HepG2 (cell line): ENCODE measurements around the gene MARK4. TPM values are rescaled to one million over a fixed set of nuclear protein-coding genes. Genes with fewer than 3 reads are reported as not detected.

Experiments
- ATAC-seq: fragments of 200-7000 bp; cut with Tn5 transposase; 3 replicates; pipeline ENCODE4 v1.9.1; 2020; ENCODE audit warnings: mild to moderate bottlenecking, moderate library complexity
- BruUV-seq: library from RNA; stranded (reverse); fragments of 400-500 nt; replicated peaks from 2 replicates; lab custom pipeline; 2021; lab: Mats Ljungman, UMichigan
- CTCF ChIA-PET: fragments of 300-600 bp; formaldehyde crosslinking; extraction: SDS; loops from one replicate; lab custom pipeline; 2021; ENCODE audit warnings: low total read pairs, inconsistent platforms, low intra/inter-chr PET ratio; lab: Yijun Ruan, JAX
- POLR2A ChIA-PET: fragments of 350-600 bp; sonication (Branson Sonifier 250); formaldehyde crosslinking; loops from one replicate; lab custom pipeline; 2020; ENCODE audit warnings: antibody characterized with exemption, inconsistent platforms; lab: Yijun Ruan, JAX
- DNase-seq: peaks from one replicate; pipeline ENCODE4 v3.0.0-alpha.2; 2015; ENCODE audit warnings: low spot score
- FAIRE-seq: peaks from 3 replicates; lab custom pipeline; 2011; peaks lifted over from hg19 to GRCh38; lab: Jason Lieb, UNC
- H2AFZ ChIP-seq: one replicate; pipeline ENCODE4 v1.6.1; 2011; ENCODE audit warnings: low read length, inconsistent platforms
- H3K27ac ChIP-seq: fragments of 300-600 bp; 3 replicates; pipeline ENCODE4 v1.8.0; 2011; ENCODE audit warnings: mixed run types, mild to moderate bottlenecking, mixed read lengths, low read length, inconsistent platforms; ENCODE audit not compliant: insufficient read depth; ENCODE audit errors: extremely low read length
- H3K27me3 ChIP-seq, 2 experiments: fragments of 200-600 bp in 1 of 2; 2 replicates in 1 of 2; 3 replicates in 1 of 2; pipeline versions ENCODE4 v1.6.0 to v1.8.0; 2011; ENCODE audit warnings: low read length in 2 of 2, mild to moderate bottlenecking in 2 of 2, moderate library complexity in 2 of 2, inconsistent platforms in 1 of 2; ENCODE audit not compliant: insufficient read depth in 2 of 2, control insufficient read depth in 1 of 2
- H3K36me3 ChIP-seq, 2 experiments: fragments of 200-600 bp in 1 of 2; replicated peaks in 1 of 2; 2 replicates in 1 of 2; 3 replicates in 1 of 2; pipeline versions ENCODE4 v1.5.1 to v1.8.0; 2011; ENCODE audit warnings: low read length in 2 of 2, inconsistent platforms in 1 of 2; ENCODE audit not compliant: insufficient read depth in 2 of 2, control insufficient read depth in 1 of 2
- H3K4me1 ChIP-seq: 2 replicates; pipeline ENCODE4 v1.5.1; 2012; ENCODE audit warnings: low read length, inconsistent platforms; ENCODE audit not compliant: insufficient read depth
- H3K4me2 ChIP-seq: 2 replicates; pipeline ENCODE4 v1.6.0; 2011; ENCODE audit warnings: low read depth, low read length, inconsistent platforms
- H3K4me3 ChIP-seq, 3 experiments: fragments of 200-600 bp in 1 of 3; sonication (generic), shearing (Covaris generic) in 1 of 3; replicated peaks in 1 of 3; 2 replicates each; pipeline ENCODE4 v1.5.1; 2011 to 2016; ENCODE audit warnings: low read length in 3 of 3, inconsistent platforms in 2 of 3, low read depth in 2 of 3, mild to moderate bottlenecking in 2 of 3, control low read depth in 1 of 3, mixed read lengths in 1 of 3; ENCODE audit not compliant: insufficient read depth in 1 of 3
- H3K79me2 ChIP-seq: one replicate; pipeline ENCODE4 v1.6.1; 2011; ENCODE audit warnings: low read length, inconsistent platforms; ENCODE audit not compliant: insufficient read depth
- H3K9ac ChIP-seq: 2 replicates; pipeline ENCODE4 v1.6.0; 2011; ENCODE audit warnings: mild to moderate bottlenecking, low read depth, low read length, inconsistent platforms; ENCODE audit not compliant: insufficient read depth
- H3K9me3 ChIP-seq: 2 replicates; pipeline ENCODE4 v1.5.1; 2012; ENCODE audit warnings: mild to moderate bottlenecking, low read length
- H4K20me1 ChIP-seq: 2 replicates; pipeline ENCODE4 v1.6.0; 2011; ENCODE audit warnings: inconsistent platforms, mild to moderate bottlenecking, low read length, moderate library complexity; ENCODE audit not compliant: insufficient read depth
- BCLAF1 ChIP-seq: fragments of 450-650 bp; IDR thresholded peaks from 2 replicates; pipeline ENCODE4 v1.6.1; 2017; ENCODE audit warnings: mild to moderate bottlenecking
- CREM ChIP-seq, 2 experiments: sonication (generic) in 1 of 2; formaldehyde crosslinking in 1 of 2; IDR thresholded peaks; 2 replicates each; pipeline versions ENCODE4 v1.4.0 to v1.6.1; 2016 to 2020; ENCODE audit warnings: antibody characterized with exemption in 1 of 2, mild to moderate bottlenecking in 1 of 2, missing genetic modification reagents in 1 of 2
- MAFF ChIP-seq: IDR thresholded peaks from 2 replicates; pipeline ENCODE4 v1.6.1; 2011; ENCODE audit warnings: low read depth, low read length, improper control_type of control experiment
- RBM22 ChIP-seq: fragments of 200-400 bp; formaldehyde crosslinking; optimal IDR thresholded peaks from 2 replicates; pipeline ENCODE3; 2017; ENCODE audit warnings: mild to moderate bottlenecking, low read length, moderate library complexity
- RFXAP ChIP-seq: sonication (generic); formaldehyde crosslinking; IDR thresholded peaks from 2 replicates; pipeline ENCODE4 v1.4.0; 2020; ENCODE audit warnings: missing genetic modification reagents, borderline replicate concordance
- SALL1 ChIP-seq: sonication (generic); formaldehyde crosslinking; IDR thresholded peaks from 2 replicates; pipeline ENCODE4 v1.8.0; 2022; ENCODE audit warnings: mild to moderate bottlenecking, missing genetic modification reagents
- ZBTB42 ChIP-seq: sonication (generic); formaldehyde crosslinking; IDR thresholded peaks from 2 replicates; pipeline ENCODE4 v1.5.0; 2020; ENCODE audit warnings: mild to moderate bottlenecking, missing genetic modification reagents
- ZBTB8A ChIP-seq: sonication (generic); formaldehyde crosslinking; IDR thresholded peaks from 2 replicates; pipeline ENCODE4 v1.4.0; 2020; ENCODE audit warnings: mild to moderate bottlenecking, low read depth, missing genetic modification reagents, borderline replicate concordance
- ZFP62 ChIP-seq: sonication (generic); formaldehyde crosslinking; IDR thresholded peaks from 2 replicates; pipeline ENCODE4 v1.4.0; 2020; ENCODE audit warnings: missing genetic modification reagents
- ZNF256 ChIP-seq: sonication (generic); formaldehyde crosslinking; conservative IDR thresholded peaks from 2 replicates; pipeline ENCODE4 v1.4.0; 2020; ENCODE audit warnings: missing genetic modification reagents
- ZNF503 ChIP-seq: sonication (generic); formaldehyde crosslinking; IDR thresholded peaks from 2 replicates; pipeline ENCODE4 v1.4.0; 2020; ENCODE audit warnings: missing genetic modification reagents
- ZNF543 ChIP-seq: sonication (generic); formaldehyde crosslinking; IDR thresholded peaks from 2 replicates; pipeline ENCODE4 v1.4.0; 2020; ENCODE audit warnings: mild to moderate bottlenecking, missing genetic modification reagents
- ZNF777 ChIP-seq: sonication (generic); formaldehyde crosslinking; IDR thresholded peaks from 2 replicates; pipeline ENCODE4 v1.4.0; 2020; ENCODE audit warnings: missing genetic modification reagents
- WGBS: methylation state at CpG from one replicate; pipeline ENCODE4 v1.1.6; 2017; ENCODE audit warnings: low lambda C conversion rate; 5-methylcytosine and 5-hydroxymethylcytosine counted together
- in situ Hi-C: cut with HindIII; loops from 2 replicates; pipeline ENCODE4 v1.10.0; 2017; ENCODE audit warnings: low pct_unique_long_range_greater_than_20kb; ENCODE audit not compliant: extremely low pct_ligation_motif_present
- intact Hi-C: fragments of 100-400 bp; cut with micrococcal nuclease; formaldehyde crosslinking; loops from one replicate; pipeline ENCODE4 v1.10.0; 2022; ENCODE audit not compliant: unreplicated experiment
- polyA plus RNA-seq, 8 experiments: library from polyadenylated mRNA; depleted of rRNA in 3 of 8; stranded (reverse) in 7 of 8; unstranded in 1 of 8; fragments of >200 nt; fragmentation: Illumina TruSeq in 4 of 8; extraction: Trizol in 4 of 8; gene quantifications; 2 replicates each; pipeline versions ENCODE4 v1.2.1 to v1.2.3, GENCODE V29; 2011 to 2016; ENCODE audit warnings: low read depth in 4 of 8, missing spikeins in 1 of 8, mixed read lengths in 1 of 8; ENCODE audit not compliant: insufficient read depth in 1 of 8
- total RNA-seq, 5 experiments: library from RNA; depleted of rRNA; stranded (reverse); fragments of >200 nt; fragmentation: Illumina TruSeq; extraction: Trizol; gene quantifications; 2 replicates each; pipeline ENCODE4 v1.2.3, GENCODE V29; 2016; ENCODE audit warnings: low read depth in 1 of 5

Gene MARK4
- total and polyA plus RNA-seq, 2 of the 13 experiments (the other 11 are each of a cell fraction or from before 2014, with no cell fraction given) = 7.0 to 12.2 TPM

DNA sequence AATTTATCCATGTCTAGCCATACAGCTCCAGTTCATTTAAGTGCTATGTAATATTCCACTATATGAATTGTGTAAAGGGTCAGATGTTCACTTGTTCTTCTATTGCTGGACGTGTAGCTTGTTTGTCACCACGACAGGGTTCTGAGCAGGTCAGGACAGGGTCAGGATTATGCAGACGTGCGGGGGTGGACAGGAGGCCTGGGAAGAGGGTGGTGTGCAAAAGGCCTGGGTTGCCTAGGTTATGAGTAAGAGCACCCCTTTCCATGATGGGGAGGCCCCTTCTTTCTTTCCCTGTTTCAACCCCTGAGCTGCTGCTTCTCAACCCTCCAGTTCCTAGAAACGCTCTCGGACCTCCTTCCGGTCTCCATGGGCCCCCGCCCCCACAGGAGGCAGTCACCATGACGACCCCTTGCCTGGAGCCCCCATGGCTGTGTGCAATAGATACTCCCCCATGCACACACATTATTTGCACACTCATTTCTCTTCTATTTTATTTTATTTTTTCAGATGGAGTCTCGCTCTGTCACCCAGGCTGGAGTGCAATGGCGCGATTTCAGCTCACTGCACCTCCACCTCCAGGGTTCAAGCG, 7.8 kb upstream of the MARK4 start:
- FAIRE-seq = no peak
- TF ChIP-seq RBM22 = no peak
- H3K36me3 ChIP-seq = no peaks in the 10 kb centered on the region
- 47% methylated on average over 13 of the region's 13 CpGs for WGBS
- no peak overlapping the region for H3K27ac ChIP-seq
- peaks cover 31% of the 10 kb centered on the region for H3K4me1 ChIP-seq
- H3K27me3 ChIP-seq = peaks cover 4 to 19% of the 10 kb centered on the region in 2 experiments
- no TSS peak for BruUV-seq
- no peak overlapping the region for H3K4me3 ChIP-seq
- POLR2A ChIA-PET = no interaction called here
- no peak for DNase-seq
- no peak for ATAC-seq
- CTCF ChIA-PET = no interaction called here
- no peak overlapping the region for H3K4me2 ChIP-seq
- H3K9me3 ChIP-seq = no peaks in the 10 kb centered on the region
- H3K79me2 ChIP-seq = no peaks in the 10 kb centered on the region
- intact Hi-C loops (loop anchor here (10.0 kb wide), 1 partner anchor 58 kb away; no protein-coding TSS in a partner anchor), in situ Hi-C loops (no loop called here)
- no peak overlapping the region for H3K9ac ChIP-seq
- H2AFZ ChIP-seq = no peak overlapping the region
- H4K20me1 ChIP-seq = no peaks in the 10 kb centered on the region

- Histone ChIP-seq H3K9ac (no peak overlapping the region), H3K27me3 (peaks cover 4 to 14% of the 10 kb centered on the region in 2 experiments; a peak in 4 of 5 replicates), H2AFZ (no peak overlapping the region), H3K27ac (no peak overlapping the region), H3K79me2 (no peaks in the 10 kb centered on the region), H3K4me3 (no peak overlapping the region), H4K20me1 (no peaks in the 10 kb centered on the region), H3K9me3 (no peaks in the 10 kb centered on the region), H3K36me3 (no peaks in the 10 kb centered on the region), H3K4me2 (no peak overlapping the region), H3K4me1 (peaks cover 41% of the 10 kb centered on the region)
- ATAC-seq (no peak), DNase-seq (no peak), FAIRE-seq (no peak)
- BruUV-seq = no TSS peak
- POLR2A ChIA-PET = interaction anchor here (0.6 kb wide), 1 partner anchor 1522 kb away, joined by 4 read pairs; no protein-coding TSS in a partner anchor
- intact Hi-C loops = loop anchor here (10.0 kb wide), 1 partner anchor 59 kb away; no protein-coding TSS in a partner anchor
- in situ Hi-C loops = no loop called here
- WGBS = 52% methylated on average over 15 of the region's 15 CpGs
- CTCF ChIA-PET = no interaction called here
- TF ChIP-seq ZBTB8A (CRISPR knock-in tag) (no peak), ZNF777 (CRISPR knock-in tag) (no peak), BCLAF1 (no peak), ZNF543 (no peak), ZNF503 (CRISPR knock-in tag) (no peak), ZFP62 (CRISPR knock-in tag) (no peak), SALL1 (CRISPR knock-in tag) (no peak), ZBTB42 (CRISPR knock-in tag) (no peak), ZNF256 (no peak), RFXAP (CRISPR knock-in tag) (no peak), MAFF (no peak), CREM (IDR thresholded peaks at IDR 0.05) (no peak), CREM (CRISPR knock-in tag; IDR thresholded peaks at IDR 0.05) (no peak)
These were observed 6.8 kb upstream of the MARK4 start for GRCh38 chr19:45244133-45244794.
